HepG2 (cell line): ENCODE measurements around the gene HSD3B7. TPM values are rescaled to one million over a fixed set of nuclear protein-coding genes. Genes with fewer than 3 reads are reported as not detected.

Source experiments
- BORCS8-MEF2B ChIP-seq: sonication (generic); formaldehyde crosslinking; IDR thresholded peaks from 2 replicates; pipeline ENCODE4 v1.8.0; 2022; ENCODE audit warnings: mild to moderate bottlenecking, missing genetic modification reagents
- EP300 ChIP-seq, 3 experiments: sonication (generic) in 1 of 3; formaldehyde crosslinking in 1 of 3; IDR thresholded peaks; 2 replicates each; pipeline versions ENCODE4 v1.5.1 to v1.6.1; 2011 to 2020; ENCODE audit warnings: low read depth in 2 of 3, low read length in 2 of 3, borderline replicate concordance in 1 of 3, improper control_type of control experiment in 1 of 3, mild to moderate bottlenecking in 1 of 3, missing genetic modification reagents in 1 of 3, moderate library complexity in 1 of 3
- ETV5 ChIP-seq: IDR thresholded peaks from 2 replicates; pipeline ENCODE4 v1.6.1; 2018; ENCODE audit warnings: missing biosample characterization, missing genetic modification reagents, inconsistent platforms, borderline replicate concordance
- JUNB ChIP-seq: sonication (generic); formaldehyde crosslinking; IDR thresholded peaks from 2 replicates; pipeline ENCODE4 v1.8.0; 2022; ENCODE audit warnings: missing genetic modification reagents, mild to moderate bottlenecking, borderline replicate concordance
- MIXL1 ChIP-seq: IDR thresholded peaks from 2 replicates; pipeline ENCODE4 v1.6.1; 2016
- NR2C2 ChIP-seq: sonication (generic); formaldehyde crosslinking; IDR thresholded peaks from 2 replicates; pipeline ENCODE4 v1.4.0; 2020; ENCODE audit warnings: missing genetic modification reagents, mild to moderate bottlenecking, moderate library complexity, borderline replicate concordance
- NR2F6 ChIP-seq, 2 experiments: IDR thresholded peaks; 2 replicates each; pipeline ENCODE4 v1.6.1; 2016; ENCODE audit warnings: antibody characterized with exemption in 1 of 2, mild to moderate bottlenecking in 1 of 2
- PLSCR1 ChIP-seq: sonication (generic); formaldehyde crosslinking; IDR thresholded peaks from 2 replicates; pipeline ENCODE4 v1.5.0; 2020; ENCODE audit warnings: missing genetic modification reagents, mild to moderate bottlenecking, borderline replicate concordance
- POGZ ChIP-seq: sonication (generic); formaldehyde crosslinking; IDR thresholded peaks from 2 replicates; pipeline ENCODE4 v1.4.0; 2020; ENCODE audit warnings: mild to moderate bottlenecking, missing genetic modification reagents
- RARA ChIP-seq: IDR thresholded peaks from 2 replicates; pipeline ENCODE4 v1.6.1; 2016; ENCODE audit warnings: missing genetic modification reagents, missing compliant biosample characterization
- RBAK ChIP-seq: sonication (generic); formaldehyde crosslinking; IDR thresholded peaks from 2 replicates; pipeline ENCODE4 v1.5.1; 2020; ENCODE audit warnings: mild to moderate bottlenecking, missing genetic modification reagents
- RELA ChIP-seq: sonication (generic); formaldehyde crosslinking; IDR thresholded peaks from 2 replicates; pipeline ENCODE4 v1.4.0; 2020; ENCODE audit warnings: missing genetic modification reagents
- RXRB ChIP-seq: IDR thresholded peaks from 2 replicates; pipeline ENCODE4 v1.6.1; 2016; ENCODE audit warnings: borderline replicate concordance, missing genetic modification reagents, missing compliant biosample characterization
- SCMH1 ChIP-seq: sonication (generic); formaldehyde crosslinking; IDR thresholded peaks from 2 replicates; pipeline ENCODE4 v1.9.0; 2021; ENCODE audit warnings: missing genetic modification reagents, mild to moderate bottlenecking, borderline replicate concordance
- SIX1 ChIP-seq: sonication (generic); formaldehyde crosslinking; IDR thresholded peaks from 2 replicates; pipeline ENCODE4 v1.4.0; 2020; ENCODE audit warnings: missing genetic modification reagents, borderline replicate concordance
- SP140L ChIP-seq: sonication (generic); formaldehyde crosslinking; IDR thresholded peaks from 2 replicates; pipeline ENCODE4 v1.4.0; 2020; ENCODE audit warnings: missing genetic modification reagents, borderline replicate concordance
- ZBTB38 ChIP-seq: sonication (generic); formaldehyde crosslinking; IDR thresholded peaks from 2 replicates; pipeline ENCODE4 v1.5.1; 2020; ENCODE audit warnings: mild to moderate bottlenecking, missing genetic modification reagents
- ZC3H13 ChIP-seq: sonication (generic); formaldehyde crosslinking; IDR thresholded peaks from 2 replicates; pipeline ENCODE4 v1.8.1; 2023; ENCODE audit warnings: mild to moderate bottlenecking, missing genetic modification reagents, moderate library complexity
- ZNF530 ChIP-seq: sonication (generic); formaldehyde crosslinking; IDR thresholded peaks from 2 replicates; pipeline ENCODE4 v1.5.0; 2020; ENCODE audit warnings: low read depth, mild to moderate bottlenecking, missing genetic modification reagents
- ZNF616 ChIP-seq: sonication (generic); formaldehyde crosslinking; IDR thresholded peaks from 2 replicates; pipeline ENCODE4 v1.5.0; 2020; ENCODE audit warnings: low read depth, mild to moderate bottlenecking, missing genetic modification reagents
- ZNF772 ChIP-seq: sonication (generic); formaldehyde crosslinking; IDR thresholded peaks from 2 replicates; pipeline ENCODE4 v1.5.0; 2020; ENCODE audit warnings: mild to moderate bottlenecking, missing genetic modification reagents
- ZNF816 ChIP-seq: sonication (generic); formaldehyde crosslinking; IDR thresholded peaks from 2 replicates; pipeline ENCODE4 v1.8.0; 2022; ENCODE audit warnings: missing genetic modification reagents, mild to moderate bottlenecking, borderline replicate concordance
- ZSCAN12 ChIP-seq: sonication (generic); formaldehyde crosslinking; IDR thresholded peaks from 2 replicates; pipeline ENCODE4 v1.9.0; 2021; ENCODE audit warnings: mild to moderate bottlenecking, missing genetic modification reagents
- polyA plus RNA-seq, 8 experiments: library from polyadenylated mRNA; depleted of rRNA in 3 of 8; stranded (reverse) in 7 of 8; unstranded in 1 of 8; fragments of >200 nt; fragmentation: Illumina TruSeq in 4 of 8; extraction: Trizol in 4 of 8; gene quantifications; 2 replicates each; pipeline versions ENCODE4 v1.2.1 to v1.2.3, GENCODE V29; 2011 to 2016; ENCODE audit warnings: low read depth in 4 of 8, missing spikeins in 1 of 8, mixed read lengths in 1 of 8; ENCODE audit not compliant: insufficient read depth in 1 of 8
- total RNA-seq, 5 experiments: library from RNA; depleted of rRNA; stranded (reverse); fragments of >200 nt; fragmentation: Illumina TruSeq; extraction: Trizol; gene quantifications; 2 replicates each; pipeline ENCODE4 v1.2.3, GENCODE V29; 2016; ENCODE audit warnings: low read depth in 1 of 5
- TF ChIP-seq, protein P1 (sequence below): sonication (generic); formaldehyde crosslinking; conservative IDR thresholded peaks from 2 replicates; pipeline ENCODE4 v1.8.0; 2022; ENCODE audit warnings: low read depth, missing genetic modification reagents
- TF ChIP-seq, protein P2 (sequence below): sonication (generic); formaldehyde crosslinking; IDR thresholded peaks from 2 replicates; pipeline ENCODE4 v1.5.0; 2020; ENCODE audit warnings: missing genetic modification reagents

HSD3B7 gene
- total and polyA plus RNA-seq, 2 of the 13 experiments (the other 11 are each of a cell fraction or from before 2014, with no cell fraction given) = 32.9 to 69.7 TPM

DNA sequence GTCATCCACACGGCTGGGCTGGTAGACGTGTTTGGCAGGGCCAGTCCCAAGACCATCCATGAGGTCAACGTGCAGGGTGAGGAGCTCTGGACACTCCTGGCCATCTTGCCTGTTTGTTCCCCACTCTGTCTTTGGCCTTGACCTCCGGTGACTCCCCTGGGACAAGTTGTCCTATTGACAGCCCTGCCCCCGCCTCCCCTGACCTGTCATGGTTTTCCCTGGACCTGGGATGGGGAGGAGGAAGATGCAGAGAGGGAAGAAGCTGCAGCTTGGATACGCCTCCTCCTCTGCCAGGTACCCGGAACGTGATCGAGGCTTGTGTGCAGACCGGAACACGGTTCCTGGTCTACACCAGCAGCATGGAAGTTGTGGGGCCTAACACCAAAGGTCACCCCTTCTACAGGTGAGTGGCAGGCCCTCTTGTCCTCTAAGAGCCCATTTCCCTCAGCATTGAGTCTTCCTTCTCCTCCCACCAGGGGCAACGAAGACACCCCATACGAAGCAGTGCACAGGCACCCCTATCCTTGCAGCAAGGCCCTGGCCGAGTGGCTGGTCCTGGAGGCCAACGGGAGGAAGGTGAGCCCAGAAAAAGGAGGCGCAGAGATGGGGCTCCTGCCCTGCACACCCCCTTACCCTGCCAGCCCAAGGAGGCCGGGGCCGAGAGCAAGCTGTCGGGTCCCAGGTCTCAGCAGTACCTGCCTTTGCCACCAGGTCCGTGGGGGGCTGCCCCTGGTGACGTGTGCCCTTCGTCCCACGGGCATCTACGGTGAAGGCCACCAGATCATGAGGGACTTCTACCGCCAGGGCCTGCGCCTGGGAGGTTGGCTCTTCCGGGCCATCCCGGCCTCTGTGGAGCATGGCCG is 1.4 kb downstream of the HSD3B7 start (continued):
- no peak for TF ChIP-seq SIX1 (CRISPR knock-in tag)
- peak; percentile 87 for TF ChIP-seq NR2F6 (IDR thresholded peaks at IDR 0.05)
- peak; percentile 84 for TF ChIP-seq NR2F6 (CRISPR knock-in tag; IDR thresholded peaks at IDR 0.05)
- TF ChIP-seq, protein P1, sequence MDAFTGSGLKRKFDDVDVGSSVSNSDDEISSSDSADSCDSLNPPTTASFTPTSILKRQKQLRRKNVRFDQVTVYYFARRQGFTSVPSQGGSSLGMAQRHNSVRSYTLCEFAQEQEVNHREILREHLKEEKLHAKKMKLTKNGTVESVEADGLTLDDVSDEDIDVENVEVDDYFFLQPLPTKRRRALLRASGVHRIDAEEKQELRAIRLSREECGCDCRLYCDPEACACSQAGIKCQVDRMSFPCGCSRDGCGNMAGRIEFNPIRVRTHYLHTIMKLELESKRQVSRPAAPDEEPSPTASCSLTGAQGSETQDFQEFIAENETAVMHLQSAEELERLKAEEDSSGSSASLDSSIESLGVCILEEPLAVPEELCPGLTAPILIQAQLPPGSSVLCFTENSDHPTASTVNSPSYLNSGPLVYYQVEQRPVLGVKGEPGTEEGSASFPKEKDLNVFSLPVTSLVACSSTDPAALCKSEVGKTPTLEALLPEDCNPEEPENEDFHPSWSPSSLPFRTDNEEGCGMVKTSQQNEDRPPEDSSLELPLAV (CRISPR knock-in tag) = no peak
- no peak for TF ChIP-seq EP300 (IDR thresholded peaks at IDR 0.05; ENCODE audit: low read depth in 2 of 2, low read length in 2 of 2)
- 0 out of 2 replicates have a peak, but pooled peaks have one; percentile 23 for TF ChIP-seq EP300 (CRISPR knock-in tag; IDR thresholded peaks at IDR 0.05; ENCODE audit: borderline replicate concordance)
- TF ChIP-seq ZNF772 = no peak
- TF ChIP-seq ZC3H13 (CRISPR knock-in tag) = no peak
- no peak for TF ChIP-seq ZNF816
- no peak for TF ChIP-seq ZNF530
- no peak for TF ChIP-seq RELA (CRISPR knock-in tag)
- no peak for TF ChIP-seq SP140L (CRISPR knock-in tag)
- TF ChIP-seq BORCS8-MEF2B (CRISPR knock-in tag) = 0 out of 2 replicates have a peak, but pooled peaks have one; percentile 1
- TF ChIP-seq ZSCAN12 (CRISPR knock-in tag) = no peak
- TF ChIP-seq JUNB (CRISPR knock-in tag) = no peak
- TF ChIP-seq RXRB (CRISPR knock-in tag) = peak; percentile 78
- peak; percentile 86 for TF ChIP-seq RARA (CRISPR knock-in tag)
- TF ChIP-seq MIXL1 = no peak
- no peak for TF ChIP-seq RBAK (CRISPR knock-in tag)
- TF ChIP-seq ETV5 (CRISPR knock-in tag) = 0 out of 2 replicates have a peak, but pooled peaks have one; percentile 2
- no peak for TF ChIP-seq POGZ (CRISPR knock-in tag)
- TF ChIP-seq SCMH1 (CRISPR knock-in tag) = no peak
- TF ChIP-seq, protein P2, sequence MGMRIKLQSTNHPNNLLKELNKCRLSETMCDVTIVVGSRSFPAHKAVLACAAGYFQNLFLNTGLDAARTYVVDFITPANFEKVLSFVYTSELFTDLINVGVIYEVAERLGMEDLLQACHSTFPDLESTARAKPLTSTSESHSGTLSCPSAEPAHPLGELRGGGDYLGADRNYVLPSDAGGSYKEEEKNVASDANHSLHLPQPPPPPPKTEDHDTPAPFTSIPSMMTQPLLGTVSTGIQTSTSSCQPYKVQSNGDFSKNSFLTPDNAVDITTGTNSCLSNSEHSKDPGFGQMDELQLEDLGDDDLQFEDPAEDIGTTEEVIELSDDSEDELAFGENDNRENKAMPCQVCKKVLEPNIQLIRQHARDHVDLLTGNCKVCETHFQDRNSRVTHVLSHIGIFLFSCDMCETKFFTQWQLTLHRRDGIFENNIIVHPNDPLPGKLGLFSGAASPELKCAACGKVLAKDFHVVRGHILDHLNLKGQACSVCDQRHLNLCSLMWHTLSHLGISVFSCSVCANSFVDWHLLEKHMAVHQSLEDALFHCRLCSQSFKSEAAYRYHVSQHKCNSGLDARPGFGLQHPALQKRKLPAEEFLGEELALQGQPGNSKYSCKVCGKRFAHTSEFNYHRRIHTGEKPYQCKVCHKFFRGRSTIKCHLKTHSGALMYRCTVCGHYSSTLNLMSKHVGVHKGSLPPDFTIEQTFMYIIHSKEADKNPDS (CRISPR knock-in tag) = 0 out of 2 replicates have a peak, but pooled peaks have one; percentile 47
- TF ChIP-seq ZNF616 = no peak; the same call in 1 of the 2 replicates
- peak; percentile 6; the same call in 1 of the 2 replicates for TF ChIP-seq ZBTB38 (CRISPR knock-in tag)
- 0 out of 2 replicates have a peak, but pooled peaks have one; percentile 9 for TF ChIP-seq NR2C2 (CRISPR knock-in tag)
- TF ChIP-seq PLSCR1 (CRISPR knock-in tag) = no peak
